GM19023 (cell line): ENCODE results near the gene ESR1.
"Not testable (repeated sequence)": the region's sequence is repeated elsewhere in the genome, so short reads cannot be mapped to it uniquely, and the experiment has no call there.

Source experiments
- ATAC-seq: cut with Tn5 transposase; IDR thresholded peaks from one replicate; pipeline ENCODE4 v1.9.1; 2021; ENCODE audit warnings: mild to moderate bottlenecking, moderate library complexity; ENCODE audit not compliant: unreplicated experiment

ESR1 gene

GRCh38 chr6:151964412-151964811, 156.9 kb downstream of the ESR1 start:
- not testable (repeated sequence) for ATAC-seq

- ATAC-seq: no peak
Measured at GRCh38 chr6:151974061-151974617, 166.7 kb downstream of the ESR1 start.

- ATAC-seq: no peak
Measured at GRCh38 chr6:151975795-151976194, 168.3 kb downstream of the ESR1 start.

- ATAC-seq: not testable (repeated sequence)
Measured at GRCh38 chr6:151988199-151988598, 180.7 kb downstream of the ESR1 start.

- ATAC-seq: no peak
Measured at GRCh38 chr6:151992091-151992490, 184.6 kb downstream of the ESR1 start.

GRCh38 chr6:151993364-151993763, 185.9 kb downstream of the ESR1 start:
- ATAC-seq: no peak

GRCh38 chr6:151998784-151999183, 191.3 kb downstream of the ESR1 start:
- ATAC-seq: no peak

- ATAC-seq: no peak
Measured at GRCh38 chr6:151999194-151999593, 191.7 kb downstream of the ESR1 start.

- ATAC-seq: no peak
Measured at GRCh38 chr6:152001408-152001807, 193.9 kb downstream of the ESR1 start.

- no peak for ATAC-seq
Measured at GRCh38 chr6:152002306-152002705, 194.8 kb downstream of the ESR1 start.

- ATAC-seq: no peak
Measured at GRCh38 chr6:152004036-152004566, 196.6 kb downstream of the ESR1 start.

- no peak for ATAC-seq
Measured at GRCh38 chr6:152004896-152005295, 197.4 kb downstream of the ESR1 start.

GRCh38 chr6:152008779-152009178, 201.3 kb downstream of the ESR1 start:
- no peak for ATAC-seq

GRCh38 chr6:152012227-152012626, 204.7 kb downstream of the ESR1 start:
- ATAC-seq: no peak

- ATAC-seq: no peak
Measured at GRCh38 chr6:152018876-152019275, 211.4 kb downstream of the ESR1 start.

GRCh38 chr6:152022303-152022702, 214.8 kb downstream of the ESR1 start:
- ATAC-seq: no peak

- ATAC-seq: no peak
Measured at GRCh38 chr6:152023613-152024012, 216.1 kb downstream of the ESR1 start.

- ATAC-seq: no peak
Measured at GRCh38 chr6:152026291-152026690, 218.8 kb downstream of the ESR1 start.

GRCh38 chr6:152026744-152027143, 219.3 kb downstream of the ESR1 start:
- not testable (repeated sequence) for ATAC-seq

- ATAC-seq: not testable (repeated sequence)
Measured at GRCh38 chr6:152033765-152034164, 226.3 kb downstream of the ESR1 start.

- no peak for ATAC-seq
Measured at GRCh38 chr6:152034631-152035030, 227.1 kb downstream of the ESR1 start.

GRCh38 chr6:152046118-152046517, 238.6 kb downstream of the ESR1 start:
- ATAC-seq: no peak

GRCh38 chr6:152048921-152049320, 241.4 kb downstream of the ESR1 start:
- no peak for ATAC-seq
